Measurements from ENCODE around the gene BRCA2.
"Not testable (repeated sequence)": the region's sequence is repeated elsewhere in the genome, so short reads cannot be mapped to it uniquely, and the experiment has no call there.

- not testable (repeated sequence) for TF ChIP-seq CTCF, POLR2A (IDR thresholded peaks at IDR 0.05)
Observed at GRCh38 chr13:32355935-32356334, 40.6 kb downstream of the BRCA2 start.
